ENCODE measurements around the gene CTAG1B.

GRCh38 chrX:154661170-154661569 is 42.1 kb upstream of the CTAG1B start:
- TF ChIP-seq CTCF (IDR thresholded peaks at IDR 0.05) (no peak), ZFX (IDR thresholded peaks at IDR 0.05; ENCODE audit: borderline replicate concordance) (no peak)

Measured in 22Rv1 (cell line).